Psoas muscle (tissue), 8 donors: ENCODE results near the gene CPLX3. TPM values are rescaled to one million over a fixed set of nuclear protein-coding genes. Genes with fewer than 3 reads are reported as not detected.

ENCODE experiments used
- ATAC-seq, 4 donors: fragments of 200-7000 bp; cut with Tn5 transposase; one replicate each; pipeline ENCODE4 v1.9.1; 2020; ENCODE audit warnings: moderate library complexity in 3 of 4, mild to moderate bottlenecking in 2 of 4
- DNase-seq, 2 donors: peaks; one replicate each; pipeline ENCODE4 v3.0.0-alpha.2; 2020
- H3K27ac ChIP-seq: fragments of 200-600 bp; one replicate; pipeline ENCODE4 v1.8.0; 2022
- H3K27me3 ChIP-seq, 3 donors: fragments of 200-600 bp in 1 of 3; one replicate each; pipeline versions ENCODE4 v1.6.1 to v1.8.0; 2013 to 2022; ENCODE audit warnings: low read length in 2 of 3, mild to moderate bottlenecking in 2 of 3, moderate library complexity in 1 of 3; ENCODE audit not compliant: insufficient read depth in 3 of 3
- H3K36me3 ChIP-seq, 2 donors: fragments of 200-600 bp in 1 of 2; one replicate each; pipeline versions ENCODE4 v1.6.1 to v1.8.0; 2013 to 2022; ENCODE audit warnings: low read depth in 1 of 2, mild to moderate bottlenecking in 1 of 2, moderate library complexity in 1 of 2; ENCODE audit not compliant: insufficient read depth in 1 of 2
- H3K4me1 ChIP-seq: fragments of 200-600 bp; one replicate; pipeline ENCODE4 v1.8.0; 2022
- H3K4me3 ChIP-seq: fragments of 200-600 bp; one replicate; pipeline ENCODE4 v1.8.0; 2022; ENCODE audit warnings: mild to moderate bottlenecking
- H3K9me3 ChIP-seq: fragments of 200-600 bp; one replicate; pipeline ENCODE4 v1.8.0; 2022
- CTCF ChIP-seq: fragments of 200-600 bp; IDR thresholded peaks from one replicate; pipeline ENCODE4 v1.8.0; 2022; ENCODE audit warnings: antibody characterized with exemption
- WGBS, 3 donors: extraction: QIAGEN DNeasy Blood & Tissue Kit; methylation state at CpG; one replicate each; pipeline versions ENCODE4 v1.1.6 to v1.1.7; 2013; 5-methylcytosine and 5-hydroxymethylcytosine counted together
- intact Hi-C, 2 donors: fragments of 100-400 bp; cut with DNase I; formaldehyde crosslinking; loops; one replicate each; pipeline versions ENCODE4 v1.11.0 to v1.14.2; 2022
- polyA plus RNA-seq, 3 donors: library from polyadenylated mRNA; stranded (reverse); fragments of 200-250 nt; gene quantifications; one replicate each; pipeline ENCODE4 v1.2.3, GENCODE V29; 2013
- total RNA-seq, 4 donors: library from RNA; stranded (reverse); fragmentation: NEBNext Ultra II Directional in 2 of 4; extraction: Animal tissue kit (Norgen Biotek cat#: 25700) in 2 of 4; gene quantifications; one replicate each; pipeline versions ENCODE4 v1.2.1 to v1.2.4, GENCODE V29; 2021 to 2023
- donor health status: healthy with polysubstance abuse.
- donor health status: DM: no; HTN: no; CAD: no; lungs with moderate emphysema.
- donor health status: Bipolar disorder and iron deficiency.
- donor health status: healthy.
- donor health status: DM: yes; HTN: yes; CAD: no.
- donor health status: DM: no; HTN: no; CAD: no.
- donor health status: DM: no; HTN: no; CAD: no.
- donor health status: DM: yes; HTN: yes; CAD: no.

The CPLX3 gene
- total and polyA plus RNA-seq, 7 donors, result 0.03 to 0.19 (median 0.04) TPM; not detected in 4

GRCh38 chr15:74807282-74807681, 19.1 kb upstream of the CPLX3 start:
- 48 to 58% (median 58%) methylated on average over 5 of the region's 5 CpGs for WGBS, 3 donors
- Histone ChIP-seq H3K4me3 (no peak overlapping the region), H3K4me1 (peaks cover 4% of the 10 kb centered on the region), H3K27me3 (no peaks in the 10 kb centered on the region), H3K27ac (no peak overlapping the region), H3K9me3 (no peaks in the 10 kb centered on the region), H3K36me3 (peaks cover 4 to 23% of the 10 kb centered on the region in 2 donors)
- DNase-seq (no peak), ATAC-seq (peak in 2 of 4 donors; percentile 16 to 22)
- no peak for TF ChIP-seq CTCF
- intact Hi-C loops, result no loop called here

- TF ChIP-seq CTCF, result no peak
Measured at GRCh38 chr15:74808078-74808839, 18.2 kb upstream of the CPLX3 start.

GRCh38 chr15:74808840-74809229, 17.6 kb upstream of the CPLX3 start:
- intact Hi-C loops, result no loop called here
- DNase-seq, result no peak

More at GRCh38 chr15:74808078-74808839, 18.2 kb upstream of the CPLX3 start:
- peaks cover 4% of the 10 kb centered on the region for H3K4me1 ChIP-seq
- ATAC-seq, result peak; percentile 38 to 54 (median 54)
- no peaks in the 10 kb centered on the region for H3K27me3 ChIP-seq
- intact Hi-C loops, result no loop called here
- no peak overlapping the region for H3K27ac ChIP-seq
- H3K9me3 ChIP-seq, result no peaks in the 10 kb centered on the region
- peaks cover 4 to 13% of the 10 kb centered on the region in 2 donors for H3K36me3 ChIP-seq
- WGBS, 3 donors, result 53 to 67% (median 57%) methylated on average over 18 of the region's 18 CpGs
- DNase-seq, result no peak
- H3K4me3 ChIP-seq, result no peak overlapping the region

GRCh38 chr15:74809242-74809641, 17.2 kb upstream of the CPLX3 start:
- H3K4me1 ChIP-seq, result peaks cover 4% of the 10 kb centered on the region
- H3K9me3 ChIP-seq, result no peaks in the 10 kb centered on the region
- WGBS, 3 donors, result 51 to 65% (median 52%) methylated on average over 5 of the region's 5 CpGs
- H3K27me3 ChIP-seq, result no peaks in the 10 kb centered on the region
- intact Hi-C loops, result no loop called here
- TF ChIP-seq CTCF, result no peak
- ATAC-seq (no peak), DNase-seq (no peak)
- peaks cover 0 to 4% of the 10 kb centered on the region in 2 donors for H3K36me3 ChIP-seq
- no peak overlapping the region for H3K27ac ChIP-seq
- no peak overlapping the region for H3K4me3 ChIP-seq

More at GRCh38 chr15:74808840-74809229, 17.6 kb upstream of the CPLX3 start:
- H3K27me3 ChIP-seq, result no peaks in the 10 kb centered on the region
- WGBS, 3 donors, result 68 to 71% (median 71%) methylated on average over 4 of the region's 4 CpGs
- no peak overlapping the region for H3K27ac ChIP-seq
- no peak for ATAC-seq
- no peak for TF ChIP-seq CTCF
- H3K36me3 ChIP-seq, result peaks cover 0 to 8% of the 10 kb centered on the region in 2 donors
- no peak overlapping the region for H3K4me3 ChIP-seq
- no peaks in the 10 kb centered on the region for H3K9me3 ChIP-seq
- H3K4me1 ChIP-seq, result peaks cover 4% of the 10 kb centered on the region
